Measurements from ENCODE around the gene MEMO1. TPM values are rescaled to one million over a fixed set of nuclear protein-coding genes. Genes with fewer than 3 reads are reported as not detected.

MEMO1 gene
- total and polyA plus RNA-seq, 9 of the 15 experiments (the other 6 are each of a cell fraction or from before 2014, with no cell fraction given): 22.1 to 87.7 (median 61.2) TPM

DNA sequence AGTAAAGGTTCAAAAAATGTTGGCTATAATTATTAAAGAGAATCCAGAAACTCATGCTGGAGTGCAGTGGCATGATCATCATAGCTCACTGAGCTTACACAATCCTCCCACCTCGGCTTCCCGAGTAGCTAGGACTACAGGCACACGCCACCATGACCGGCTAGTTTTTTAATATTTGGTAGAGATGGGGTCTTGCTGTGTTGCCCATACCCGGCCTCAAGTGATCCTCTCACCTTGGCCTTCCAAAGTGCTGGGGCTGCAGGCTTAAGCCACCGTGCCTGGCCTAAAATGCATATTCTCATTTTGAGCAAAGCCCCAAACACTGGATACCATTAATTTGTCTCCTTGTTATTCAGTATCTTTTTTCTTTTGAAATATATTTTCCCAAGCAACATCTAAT is 32.4 kb downstream of the MEMO1 start:
- peaks cover 92% of the 10 kb centered on the region for H3K79me2 ChIP-seq (ENCODE audit: control insufficient read depth, insufficient read depth, low read length)
- TF ChIP-seq NCOA6 (IDR thresholded peaks at IDR 0.05): no peak
- no peak for TF ChIP-seq POLR2AphosphoS5 (IDR thresholded peaks at IDR 0.05; ENCODE audit: control insufficient read depth, insufficient read depth, low read depth, low read length)
- TF ChIP-seq, protein P1, sequence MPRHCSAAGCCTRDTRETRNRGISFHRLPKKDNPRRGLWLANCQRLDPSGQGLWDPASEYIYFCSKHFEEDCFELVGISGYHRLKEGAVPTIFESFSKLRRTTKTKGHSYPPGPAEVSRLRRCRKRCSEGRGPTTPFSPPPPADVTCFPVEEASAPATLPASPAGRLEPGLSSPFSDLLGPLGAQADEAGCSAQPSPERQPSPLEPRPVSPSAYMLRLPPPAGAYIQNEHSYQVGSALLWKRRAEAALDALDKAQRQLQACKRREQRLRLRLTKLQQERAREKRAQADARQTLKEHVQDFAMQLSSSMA (CRISPR knock-in tag; IDR thresholded peaks at IDR 0.05): no peak
- no peak for TF ChIP-seq ZNF830 (CRISPR knock-in tag; IDR thresholded peaks at IDR 0.05)
- TF ChIP-seq PCBP2 (IDR thresholded peaks at IDR 0.05; ENCODE audit: low read depth, low read length, poor library complexity, severe bottlenecking): no peak
- TF ChIP-seq ZNF263 (CRISPR knock-in tag; IDR thresholded peaks at IDR 0.05; ENCODE audit: borderline replicate concordance): no peak
- no peak for TF ChIP-seq CHCHD3 (CRISPR knock-in tag; IDR thresholded peaks at IDR 0.05)
- TF ChIP-seq, protein P2, sequence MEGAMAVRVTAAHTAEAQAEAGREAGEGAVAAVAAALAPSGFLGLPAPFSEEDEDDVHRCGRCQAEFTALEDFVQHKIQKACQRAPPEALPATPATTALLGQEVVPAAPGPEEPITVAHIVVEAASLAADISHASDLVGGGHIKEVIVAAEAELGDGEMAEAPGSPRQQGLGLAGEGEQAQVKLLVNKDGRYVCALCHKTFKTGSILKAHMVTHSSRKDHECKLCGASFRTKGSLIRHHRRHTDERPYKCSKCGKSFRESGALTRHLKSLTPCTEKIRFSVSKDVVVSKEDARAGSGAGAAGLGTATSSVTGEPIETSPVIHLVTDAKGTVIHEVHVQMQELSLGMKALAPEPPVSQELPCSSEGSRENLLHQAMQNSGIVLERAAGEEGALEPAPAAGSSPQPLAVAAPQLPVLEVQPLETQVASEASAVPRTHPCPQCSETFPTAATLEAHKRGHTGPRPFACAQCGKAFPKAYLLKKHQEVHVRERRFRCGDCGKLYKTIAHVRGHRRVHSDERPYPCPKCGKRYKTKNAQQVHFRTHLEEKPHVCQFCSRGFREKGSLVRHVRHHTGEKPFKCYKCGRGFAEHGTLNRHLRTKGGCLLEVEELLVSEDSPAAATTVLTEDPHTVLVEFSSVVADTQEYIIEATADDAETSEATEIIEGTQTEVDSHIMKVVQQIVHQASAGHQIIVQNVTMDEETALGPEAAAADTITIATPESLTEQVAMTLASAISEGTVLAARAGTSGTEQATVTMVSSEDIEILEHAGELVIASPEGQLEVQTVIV (CRISPR knock-in tag; IDR thresholded peaks at IDR 0.05; ENCODE audit: borderline replicate concordance): no peak
- TF ChIP-seq ZNF12 (CRISPR knock-in tag; IDR thresholded peaks at IDR 0.05): no peak
- no peaks in the 10 kb centered on the region for H3K36me3 ChIP-seq (ENCODE audit: control insufficient read depth, insufficient read depth, low read length)
- 95% methylated on average over 6 of the region's 6 CpGs for WGBS (ENCODE audit: insufficient coverage, low coverage, missing lambda C conversion rate)
- no peak for FAIRE-seq
- no peak overlapping the region for H3K9ac ChIP-seq (ENCODE audit: insufficient read depth in 1 of 2, low read depth in 2 of 2, low read length in 2 of 2)
- no peak overlapping the region for H3K4me3 ChIP-seq
- intact Hi-C loops (cut with micrococcal nuclease) (no loop called here), in situ Hi-C loops (cut with MboI) (no loop called here)
- POLR2A ChIA-PET: interaction anchor here (0.6 kb wide), 1 partner anchor 16 kb away, joined by 3 read pairs; no protein-coding TSS in a partner anchor
- no peak overlapping the region for H2AFZ ChIP-seq (ENCODE audit: low read depth, low read length)
- H3K4me2 ChIP-seq (ENCODE audit: insufficient read depth, low read length): no peak overlapping the region
- peaks cover 0 to 7% of the 10 kb centered on the region in 2 experiments; a peak in 2 of 5 replicates for H3K4me1 ChIP-seq (replicated peaks in 1 of 2; ENCODE audit: control insufficient read depth in 2 of 2, insufficient read depth in 2 of 2, low read length in 2 of 2)
- no peak for ATAC-seq
- no peaks in the 10 kb centered on the region for H3K9me1 ChIP-seq (ENCODE audit: control insufficient read depth, insufficient read depth, low read length)
- no peaks in the 10 kb centered on the region for H3K27me3 ChIP-seq (ENCODE audit: control insufficient read depth in 2 of 2, insufficient read depth in 2 of 2, low read length in 2 of 2)
- CTCF ChIA-PET (ENCODE audit: low intra/inter-chr PET ratio): interaction anchor here (0.6 kb wide), 1 partner anchor 689 kb away, joined by 4 read pairs; no protein-coding TSS in a partner anchor
- DNase-seq (ENCODE audit: extremely low read depth in 1 of 4, low spot score in 3 of 4): no peak
- TSS peak; percentile 15 for BruUV-seq (replicated peaks)
- no peak overlapping the region for H3K27ac ChIP-seq (ENCODE audit: extremely low read depth, low read depth, low read length)
- H3K9me3 ChIP-seq (replicated peaks; ENCODE audit: control insufficient read depth, insufficient read depth, low read depth, low read length): no peaks in the 10 kb centered on the region
- no peaks in the 10 kb centered on the region; the same call in 1 of the 2 replicates for H4K20me1 ChIP-seq (replicated peaks; ENCODE audit: control insufficient read depth, insufficient read depth, low read length)
